ENCODE data around the gene RNF5.

Gene RNF5

GRCh38 chr6:32214126-32214525 is 35.9 kb downstream of the RNF5 start:
- H3K9me3 Mint-ChIP-seq, result no peaks in the 10 kb centered on the region
- H3K36me3 Mint-ChIP-seq (ENCODE audit: low read depth), result no peaks in the 10 kb centered on the region
- H3K27me3 Mint-ChIP-seq, result peaks cover 2% of the 10 kb centered on the region
- DNase-seq, result no peak
- no peak overlapping the region for H3K4me3 Mint-ChIP-seq
- ATAC-seq, result no peak
- H3K4me1 Mint-ChIP-seq, result no peaks in the 10 kb centered on the region
- H3K27ac Mint-ChIP-seq, result no peak overlapping the region

GRCh38 chr6:32215617-32216016 is 37.4 kb downstream of the RNF5 start:
- H3K4me3 Mint-ChIP-seq, result no peak overlapping the region
- no peaks in the 10 kb centered on the region for H3K4me1 Mint-ChIP-seq
- no peaks in the 10 kb centered on the region for H3K36me3 Mint-ChIP-seq (ENCODE audit: low read depth)
- H3K9me3 Mint-ChIP-seq, result no peaks in the 10 kb centered on the region
- peaks cover 2% of the 10 kb centered on the region for H3K27me3 Mint-ChIP-seq
- ATAC-seq (no peak), DNase-seq (no peak)
- no peak overlapping the region for H3K27ac Mint-ChIP-seq

GRCh38 chr6:32216285-32216684 is 38.1 kb downstream of the RNF5 start:
- no peaks in the 10 kb centered on the region for H3K9me3 Mint-ChIP-seq
- no peak overlapping the region for H3K4me3 Mint-ChIP-seq
- H3K27me3 Mint-ChIP-seq, result peaks cover 2% of the 10 kb centered on the region
- ATAC-seq (no peak), DNase-seq (no peak)
- H3K4me1 Mint-ChIP-seq, result no peaks in the 10 kb centered on the region
- H3K27ac Mint-ChIP-seq, result no peak overlapping the region
- no peaks in the 10 kb centered on the region for H3K36me3 Mint-ChIP-seq (ENCODE audit: low read depth)

- ATAC-seq (no peak), DNase-seq (no peak)
- Mint-ChIP-seq H3K27ac (no peak overlapping the region), H3K36me3 (ENCODE audit: low read depth) (no peaks in the 10 kb centered on the region), H3K9me3 (no peaks in the 10 kb centered on the region), H3K27me3 (peaks cover 2% of the 10 kb centered on the region), H3K4me1 (no peaks in the 10 kb centered on the region), H3K4me3 (no peak overlapping the region)
Observed at GRCh38 chr6:32216998-32217397, 38.8 kb downstream of the RNF5 start.

GRCh38 chr6:32218167-32218566 is 40.0 kb downstream of the RNF5 start:
- H3K27ac Mint-ChIP-seq, result no peak overlapping the region
- no peaks in the 10 kb centered on the region for H3K36me3 Mint-ChIP-seq (ENCODE audit: low read depth)
- H3K27me3 Mint-ChIP-seq, result peaks cover 2% of the 10 kb centered on the region
- DNase-seq (no peak), ATAC-seq (no peak)
- no peak overlapping the region for H3K4me3 Mint-ChIP-seq
- H3K9me3 Mint-ChIP-seq, result no peaks in the 10 kb centered on the region
- peaks cover 6% of the 10 kb centered on the region for H3K4me1 Mint-ChIP-seq

- Mint-ChIP-seq H3K4me1 (peaks cover 16% of the 10 kb centered on the region), H3K36me3 (ENCODE audit: low read depth) (no peaks in the 10 kb centered on the region), H3K4me3 (no peak overlapping the region), H3K27me3 (peaks cover 2% of the 10 kb centered on the region), H3K9me3 (no peaks in the 10 kb centered on the region), H3K27ac (no peak overlapping the region)
- DNase-seq, result no peak
- no peak for ATAC-seq
Observed at GRCh38 chr6:32220021-32220420, 41.8 kb downstream of the RNF5 start.

- H3K9me3 Mint-ChIP-seq, result no peaks in the 10 kb centered on the region
- no peaks in the 10 kb centered on the region for H3K36me3 Mint-ChIP-seq (ENCODE audit: low read depth)
- peaks cover 2% of the 10 kb centered on the region for H3K27me3 Mint-ChIP-seq
- DNase-seq (no peak), ATAC-seq (no peak)
- no peak overlapping the region for H3K27ac Mint-ChIP-seq
- H3K4me1 Mint-ChIP-seq, result peaks cover 20% of the 10 kb centered on the region
- H3K4me3 Mint-ChIP-seq, result no peak overlapping the region
Observed at GRCh38 chr6:32222333-32223230, 44.4 kb downstream of the RNF5 start.

GRCh38 chr6:32223258-32224235 is 45.3 kb downstream of the RNF5 start, which contains the start of gene NOTCH4:
Gene NOTCH4 (minus strand): TSS chr6:32224067. CDS start chr6:32223928, 139 bp downstream.
- DNase-seq (no peak), ATAC-seq (no peak)
- no peak within 1 kb of the TSS for H3K4me3 Mint-ChIP-seq
- no peaks in the 10 kb centered on the region for H3K9me3 Mint-ChIP-seq
- H3K4me1 Mint-ChIP-seq, result peaks cover 20% of the 10 kb centered on the region
- H3K36me3 Mint-ChIP-seq (ENCODE audit: low read depth), result no peaks in the 10 kb centered on the region
- peaks cover under 1% of the 10 kb centered on the region for H3K27me3 Mint-ChIP-seq
- no peak within 1 kb of the TSS for H3K27ac Mint-ChIP-seq

- no peaks in the 10 kb centered on the region for H3K9me3 Mint-ChIP-seq
- no peak overlapping the region for H3K4me3 Mint-ChIP-seq
- no peak overlapping the region for H3K27ac Mint-ChIP-seq
- no peaks in the 10 kb centered on the region for H3K36me3 Mint-ChIP-seq (ENCODE audit: low read depth)
- peaks cover 20% of the 10 kb centered on the region for H3K4me1 Mint-ChIP-seq
- ATAC-seq, result no peak
- no peak for DNase-seq
- no peaks in the 10 kb centered on the region for H3K27me3 Mint-ChIP-seq
Observed at GRCh38 chr6:32224696-32225095, 46.5 kb downstream of the RNF5 start.

- H3K4me3 Mint-ChIP-seq, result no peak overlapping the region
- DNase-seq (no peak), ATAC-seq (no peak)
- no peak overlapping the region for H3K27ac Mint-ChIP-seq
- no peaks in the 10 kb centered on the region for H3K36me3 Mint-ChIP-seq (ENCODE audit: low read depth)
- H3K4me1 Mint-ChIP-seq, result peaks cover 20% of the 10 kb centered on the region
- no peaks in the 10 kb centered on the region for H3K27me3 Mint-ChIP-seq
- H3K9me3 Mint-ChIP-seq, result no peaks in the 10 kb centered on the region
Observed at GRCh38 chr6:32226434-32226833, 48.2 kb downstream of the RNF5 start.
